D721Med (cell line): Measurements from ENCODE around the gene KRTAP11-1.

ENCODE experiments used
- DNase-seq: peaks from one replicate; pipeline ENCODE4 v3.0.0; 2011; ENCODE audit warnings: low spot score; ENCODE audit not compliant: insufficient read length
- FAIRE-seq: peaks from 2 replicates; lab custom pipeline; 2011; peaks lifted over from hg19 to GRCh38; lab: Jason Lieb, UNC
- TF ChIP-seq, protein P1 (sequence below): IDR thresholded peaks from 2 replicates; pipeline ENCODE4 v1.5.1; 2012; ENCODE audit warnings: mild to moderate bottlenecking, control low read depth; ENCODE audit not compliant: insufficient read depth; ENCODE audit errors: missing control alignments

Gene KRTAP11-1

DNA sequence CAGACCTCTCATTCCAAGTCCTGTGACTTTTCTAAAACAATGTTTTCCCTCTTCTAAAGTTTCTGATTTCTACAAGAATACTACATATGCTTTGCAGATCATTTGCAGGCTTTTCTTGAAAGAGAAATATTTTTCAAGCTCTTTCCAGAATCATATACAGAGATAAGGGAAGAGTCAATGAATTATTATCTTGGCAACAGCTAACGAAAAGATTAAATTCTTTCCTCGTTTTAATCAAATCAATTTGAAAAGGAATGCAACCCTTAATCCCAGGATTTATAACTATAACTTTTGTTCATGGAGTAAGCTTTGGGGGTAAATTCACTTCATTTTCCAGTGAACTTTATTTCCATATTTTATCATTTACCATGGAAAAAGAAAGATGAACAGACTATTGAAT, 6.9 kb downstream of the KRTAP11-1 start:
- TF ChIP-seq, protein P1, sequence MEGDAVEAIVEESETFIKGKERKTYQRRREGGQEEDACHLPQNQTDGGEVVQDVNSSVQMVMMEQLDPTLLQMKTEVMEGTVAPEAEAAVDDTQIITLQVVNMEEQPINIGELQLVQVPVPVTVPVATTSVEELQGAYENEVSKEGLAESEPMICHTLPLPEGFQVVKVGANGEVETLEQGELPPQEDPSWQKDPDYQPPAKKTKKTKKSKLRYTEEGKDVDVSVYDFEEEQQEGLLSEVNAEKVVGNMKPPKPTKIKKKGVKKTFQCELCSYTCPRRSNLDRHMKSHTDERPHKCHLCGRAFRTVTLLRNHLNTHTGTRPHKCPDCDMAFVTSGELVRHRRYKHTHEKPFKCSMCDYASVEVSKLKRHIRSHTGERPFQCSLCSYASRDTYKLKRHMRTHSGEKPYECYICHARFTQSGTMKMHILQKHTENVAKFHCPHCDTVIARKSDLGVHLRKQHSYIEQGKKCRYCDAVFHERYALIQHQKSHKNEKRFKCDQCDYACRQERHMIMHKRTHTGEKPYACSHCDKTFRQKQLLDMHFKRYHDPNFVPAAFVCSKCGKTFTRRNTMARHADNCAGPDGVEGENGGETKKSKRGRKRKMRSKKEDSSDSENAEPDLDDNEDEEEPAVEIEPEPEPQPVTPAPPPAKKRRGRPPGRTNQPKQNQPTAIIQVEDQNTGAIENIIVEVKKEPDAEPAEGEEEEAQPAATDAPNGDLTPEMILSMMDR: no peak
- FAIRE-seq: no peak
- DNase-seq: no peak

DNA sequence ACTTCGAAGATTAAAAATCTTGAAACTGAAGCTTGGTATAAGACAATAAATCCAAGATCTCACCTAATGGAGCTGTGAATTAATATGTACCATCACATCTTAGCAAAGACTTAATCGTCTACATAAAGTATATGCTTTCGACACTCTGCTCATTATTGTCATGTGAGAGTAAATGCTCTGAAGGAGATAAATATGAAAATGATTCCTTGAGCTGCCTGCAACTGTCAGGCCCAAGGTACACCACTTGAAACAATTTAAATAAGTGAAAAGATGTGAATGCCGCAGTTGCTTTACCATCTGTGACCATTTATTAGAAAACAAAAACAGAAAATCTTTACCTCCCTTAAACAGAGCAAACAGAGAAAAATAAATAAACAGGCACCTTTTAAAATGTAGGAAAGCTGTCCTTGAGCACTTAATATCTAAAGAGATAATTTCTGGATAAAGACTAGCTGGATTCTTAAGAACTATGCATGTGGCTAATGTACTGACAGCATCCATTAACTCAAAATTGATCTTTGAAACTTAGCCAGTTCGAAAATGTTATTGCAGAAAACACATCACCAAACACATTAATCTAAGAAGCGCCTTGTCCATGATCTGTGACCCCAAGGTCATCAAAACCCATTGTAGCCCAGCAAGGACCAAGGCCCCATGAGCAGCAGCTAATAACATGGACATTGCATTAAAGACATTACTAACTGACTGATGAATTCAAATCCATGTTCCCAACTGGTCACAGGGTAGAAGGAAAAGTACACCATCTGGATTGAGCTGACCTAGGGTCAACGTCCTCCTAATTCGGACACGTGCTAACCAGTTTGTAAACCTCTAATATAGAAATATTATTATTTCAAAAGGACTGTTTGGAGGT, 33.5 kb downstream of the KRTAP11-1 start:
- TF ChIP-seq, protein P1: no peak
- no peak for DNase-seq
- FAIRE-seq: no peak

DNA sequence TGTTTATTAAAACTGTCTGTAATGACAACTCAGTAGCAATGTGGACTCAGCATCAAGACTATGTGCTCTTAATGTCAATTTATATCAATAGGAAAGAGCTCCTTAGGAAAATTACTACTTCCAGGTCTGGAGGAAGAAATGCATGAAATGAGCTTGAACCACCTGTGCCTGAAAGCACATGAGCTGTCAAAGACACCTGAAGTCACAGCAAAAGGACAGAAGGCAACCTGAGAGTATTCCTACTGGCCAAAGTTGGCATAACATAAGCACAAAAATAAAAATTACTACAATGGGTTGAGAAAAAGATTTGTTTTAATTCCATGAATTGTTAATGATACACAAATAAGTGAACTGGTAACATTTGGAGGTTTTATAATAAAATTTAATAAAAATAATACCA, 38.4 kb downstream of the KRTAP11-1 start:
- DNase-seq (no peak), FAIRE-seq (no peak)
- TF ChIP-seq, protein P1: no peak

DNA sequence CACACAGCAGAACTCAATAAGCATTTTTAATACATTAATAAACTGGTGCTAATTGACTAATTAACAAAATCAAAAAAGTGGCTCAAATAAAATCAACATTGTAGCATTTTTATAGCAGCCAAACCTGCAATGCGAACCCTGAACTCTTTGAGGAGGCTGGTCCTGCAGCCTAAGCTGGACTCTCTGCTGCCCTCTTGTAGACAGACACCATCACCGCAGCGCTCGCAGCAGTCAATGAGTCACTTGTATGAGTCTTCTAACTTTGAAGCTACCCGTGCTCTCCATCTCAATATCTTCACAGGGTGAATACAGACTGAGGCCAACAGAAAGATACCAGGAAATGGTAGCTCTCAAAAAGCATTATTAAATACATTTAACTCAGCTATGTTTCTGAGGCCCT, 42.1 kb downstream of the KRTAP11-1 start:
- DNase-seq (no peak), FAIRE-seq (no peak)

DNA sequence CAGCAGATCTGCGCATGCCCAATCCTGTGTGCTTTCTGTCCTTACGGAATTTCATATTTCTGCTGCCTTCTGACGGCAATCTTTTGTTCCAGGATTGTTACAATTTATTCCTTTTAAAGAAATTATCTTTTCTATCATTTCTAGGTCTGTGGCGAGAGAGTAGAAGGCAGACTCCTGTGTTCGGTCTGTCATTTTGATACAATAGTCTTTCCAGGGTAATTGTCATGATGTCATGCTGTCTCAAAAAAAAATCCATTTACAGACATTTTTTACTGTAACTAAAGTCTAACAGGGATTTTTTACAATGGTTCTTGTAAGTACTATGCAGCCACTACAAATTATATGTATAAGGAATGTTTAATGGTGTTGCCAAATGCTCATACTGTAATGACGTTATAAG, 42.8 kb downstream of the KRTAP11-1 start:
- TF ChIP-seq, protein P1: no peak
- FAIRE-seq: no peak

More for the DNA sequence above, 42.1 kb downstream of the KRTAP11-1 start:
- TF ChIP-seq, protein P1: peak; percentile 29

DNA sequence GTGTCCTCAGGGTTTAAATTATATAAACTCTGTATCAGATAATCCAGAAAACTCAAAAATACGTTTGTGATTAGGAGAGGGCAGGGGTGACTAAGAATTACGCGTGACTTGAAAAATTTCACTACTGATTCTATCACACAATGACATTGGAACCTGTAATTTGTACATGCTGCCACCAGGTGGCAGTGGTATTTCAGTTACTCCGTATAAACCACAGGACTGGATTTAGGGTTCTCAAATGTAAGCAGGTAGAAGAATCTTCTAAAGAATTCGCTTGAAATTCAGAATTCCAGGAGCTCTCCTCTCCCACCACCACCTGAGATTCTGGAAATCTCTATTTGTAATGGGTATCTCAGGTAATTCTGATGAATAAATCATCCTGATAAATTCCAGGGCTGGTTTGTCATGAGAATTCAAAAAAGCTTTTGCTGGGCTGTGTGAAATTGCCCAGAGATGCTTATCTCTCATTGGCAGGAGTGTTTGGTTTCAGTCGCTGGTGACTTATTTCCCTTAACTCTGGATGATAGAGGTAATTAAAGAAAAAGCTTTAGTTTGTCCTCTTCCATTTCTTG, 50.1 kb downstream of the KRTAP11-1 start:
- FAIRE-seq (no peak), DNase-seq (no peak)
- TF ChIP-seq, protein P1: peak; percentile 47

More for the DNA sequence above, 42.8 kb downstream of the KRTAP11-1 start:
- DNase-seq: no peak
